GM12892 (cell line): ENCODE measurements around the gene MARCO.
"Not testable (repeated sequence)": the region's sequence is repeated elsewhere in the genome, so short reads cannot be mapped to it uniquely, and the experiment has no call there.

Experiments
- DNase-seq: peaks from one replicate; pipeline ENCODE4 v3.0.0; 2011; ENCODE audit not compliant: insufficient read length
- FAIRE-seq: peaks from 2 replicates; lab custom pipeline; 2011; peaks lifted over from hg19 to GRCh38; lab: Jason Lieb, UNC
- POLR2A ChIP-seq: IDR thresholded peaks from 2 replicates; pipeline ENCODE4 v1.6.1; 2011; ENCODE audit warnings: low read depth, low read length, control low read depth
- POLR2AphosphoS5 ChIP-seq: IDR thresholded peaks from 2 replicates; pipeline ENCODE4 v1.6.1; 2011; ENCODE audit warnings: low read depth, low read length, control low read depth
- TAF1 ChIP-seq: IDR thresholded peaks from 2 replicates; pipeline ENCODE4 v1.6.1; 2011; ENCODE audit warnings: low read depth, mild to moderate bottlenecking, control low read depth, low read length, borderline replicate concordance

MARCO gene

GRCh38 chr2:118936306-118936705 lies 5.7 kb upstream of the MARCO start:
- FAIRE-seq (no peak), DNase-seq (no peak)
- TF ChIP-seq TAF1 (no peak), POLR2AphosphoS5 (no peak), POLR2A (no peak)

GRCh38 chr2:118936936-118937335 lies 5.1 kb upstream of the MARCO start:
- FAIRE-seq, result no peak
- TF ChIP-seq POLR2A (no peak), TAF1 (no peak), POLR2AphosphoS5 (no peak)
- no peak for DNase-seq

- TF ChIP-seq POLR2AphosphoS5, result no peak
- TF ChIP-seq POLR2A, result no peak
- no peak for TF ChIP-seq TAF1
- FAIRE-seq, result no peak
- no peak for DNase-seq
Observed at GRCh38 chr2:118937817-118938216, 4.2 kb upstream of the MARCO start.

GRCh38 chr2:118939994-118940393 lies 2.0 kb upstream of the MARCO start:
- FAIRE-seq, result no peak
- no peak for DNase-seq
- TF ChIP-seq POLR2A (no peak), TAF1 (no peak), POLR2AphosphoS5 (no peak)

- DNase-seq (no peak), FAIRE-seq (no peak)
- TF ChIP-seq POLR2A (no peak), POLR2AphosphoS5 (no peak), TAF1 (no peak)
Observed at GRCh38 chr2:118940486-118941120, 1.4 kb upstream of the MARCO start.

- FAIRE-seq, result no peak
- TF ChIP-seq POLR2AphosphoS5, result no peak
- no peak for TF ChIP-seq TAF1
- no peak for DNase-seq
Observed at GRCh38 chr2:118943286-118943685, 1.3 kb downstream of the MARCO start.

GRCh38 chr2:118945881-118946280 lies 3.9 kb downstream of the MARCO start:
- TF ChIP-seq POLR2AphosphoS5 (no peak), TAF1 (no peak), POLR2A (no peak)

GRCh38 chr2:118948266-118948665 lies 6.3 kb downstream of the MARCO start:
- FAIRE-seq, DNase-seq: not testable (repeated sequence)

More at GRCh38 chr2:118945881-118946280, 3.9 kb downstream of the MARCO start:
- DNase-seq (no peak), FAIRE-seq (no peak)

- DNase-seq, result no peak
- TF ChIP-seq POLR2AphosphoS5, result no peak
- TF ChIP-seq TAF1, result no peak
- TF ChIP-seq POLR2A, result no peak
- no peak for FAIRE-seq
Observed at GRCh38 chr2:118954297-118955060, 12.5 kb downstream of the MARCO start.

GRCh38 chr2:118965737-118966136 lies 23.7 kb downstream of the MARCO start:
- FAIRE-seq, result no peak
- no peak for DNase-seq
- TF ChIP-seq TAF1 (no peak), POLR2AphosphoS5 (no peak), POLR2A (no peak)

GRCh38 chr2:118967124-118967880 lies 25.3 kb downstream of the MARCO start:
- DNase-seq (no peak), FAIRE-seq (no peak)

GRCh38 chr2:118968042-118968441 lies 26.0 kb downstream of the MARCO start:
- no peak for DNase-seq
- TF ChIP-seq TAF1, result no peak
- TF ChIP-seq POLR2A, result no peak
- no peak for TF ChIP-seq POLR2AphosphoS5
- no peak for FAIRE-seq

More at GRCh38 chr2:118967124-118967880, 25.3 kb downstream of the MARCO start:
- TF ChIP-seq POLR2A, result no peak
- no peak for TF ChIP-seq POLR2AphosphoS5
- TF ChIP-seq TAF1, result no peak
